ENCODE measurements around the gene TM9SF3. TPM values are rescaled to one million over a fixed set of nuclear protein-coding genes. Genes with fewer than 3 reads are reported as not detected.

Gene TM9SF3
- total RNA-seq, 4 donors from 2014 or later, result 54.4 to 67.9 (median 59.5) TPM

DNA sequence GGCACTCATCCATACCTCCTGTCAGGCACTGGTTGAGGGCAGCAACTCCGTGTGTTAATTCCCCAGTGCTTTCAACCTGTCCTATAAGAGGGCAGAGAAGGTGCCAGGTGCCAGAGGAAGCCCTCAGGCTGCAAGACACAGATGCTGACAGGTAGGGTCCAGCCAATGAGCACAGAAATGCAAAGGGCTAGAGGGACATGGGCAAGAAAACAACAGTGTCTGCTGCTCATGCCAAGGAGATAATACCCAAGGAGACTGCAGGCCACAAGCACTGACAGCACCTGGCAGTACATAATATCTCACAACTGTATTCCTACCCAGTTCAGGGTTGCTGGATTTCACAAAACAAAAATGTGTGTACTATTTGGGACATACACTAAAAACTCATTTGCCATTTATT, 38.4 kb upstream of the TM9SF3 start:
- intact Hi-C loops (cut with DNase I; ENCODE audit: low total_unique reads), result no loop called here
- TF ChIP-seq CTCF (IDR thresholded peaks at IDR 0.05), result no peak
- no peak for TF ChIP-seq POLR2A (IDR thresholded peaks at IDR 0.05)
- DNase-seq (ENCODE audit: low spot score in 2 of 2), result no peak
- no peak overlapping the region for H3K4me3 ChIP-seq (ENCODE audit: low read depth, poor library complexity, severe bottlenecking)
- WGBS, 2 donors, result 43 to 44% methylated on average over 1 of the region's 1 CpG

DNA sequence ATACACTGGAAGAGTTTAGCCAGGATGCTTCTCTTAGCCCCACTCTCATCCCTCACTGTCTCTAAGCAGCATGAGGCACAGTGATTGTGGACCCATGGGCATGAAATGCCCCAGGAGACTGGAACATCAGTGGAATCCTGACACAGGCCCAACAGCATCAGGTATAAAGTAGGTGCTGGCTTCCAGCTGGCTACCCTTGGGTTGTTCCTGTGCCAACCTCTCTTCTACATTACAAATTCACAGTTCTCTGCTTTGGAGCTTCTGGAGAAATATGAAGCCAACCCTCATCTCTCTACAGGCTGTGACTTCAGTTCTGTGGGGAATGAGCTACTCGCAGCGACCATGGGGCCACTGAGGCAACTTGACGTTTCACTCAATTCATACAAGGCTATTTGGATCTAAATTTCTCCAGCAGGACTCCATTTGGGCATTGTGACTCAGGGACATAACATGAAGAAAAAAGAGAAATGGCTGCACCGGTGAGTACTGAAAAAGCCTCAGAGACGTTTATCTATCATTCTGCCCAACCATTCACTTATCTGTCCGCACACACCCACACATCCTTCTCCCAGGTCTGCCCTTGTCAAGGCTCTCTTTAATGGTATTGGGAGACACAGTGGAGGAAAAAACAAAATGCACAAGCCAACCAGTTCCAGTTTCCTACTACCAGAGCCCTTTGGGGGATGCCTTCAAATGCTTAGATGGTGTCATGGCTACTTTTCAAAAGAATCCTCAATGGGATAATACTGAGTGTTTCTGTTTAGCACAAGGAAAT, 35.4 kb upstream of the TM9SF3 start:
- DNase-seq (ENCODE audit: low spot score in 2 of 2), result no peak
- no peak overlapping the region for H3K4me3 ChIP-seq (ENCODE audit: low read depth, poor library complexity, severe bottlenecking)
- 88 to 95% methylated on average over 6 of the region's 6 CpGs for WGBS, 2 donors
- TF ChIP-seq CTCF (IDR thresholded peaks at IDR 0.05), result no peak
- TF ChIP-seq POLR2A (IDR thresholded peaks at IDR 0.05), result no peak
- intact Hi-C loops (cut with DNase I; ENCODE audit: low total_unique reads), result no loop called here

GRCh38 chr10:96619796-96620773, 33.3 kb upstream of the TM9SF3 start:
- intact Hi-C loops (cut with DNase I; ENCODE audit: low total_unique reads), result no loop called here
- no peak for DNase-seq (ENCODE audit: low spot score in 2 of 2)

DNA sequence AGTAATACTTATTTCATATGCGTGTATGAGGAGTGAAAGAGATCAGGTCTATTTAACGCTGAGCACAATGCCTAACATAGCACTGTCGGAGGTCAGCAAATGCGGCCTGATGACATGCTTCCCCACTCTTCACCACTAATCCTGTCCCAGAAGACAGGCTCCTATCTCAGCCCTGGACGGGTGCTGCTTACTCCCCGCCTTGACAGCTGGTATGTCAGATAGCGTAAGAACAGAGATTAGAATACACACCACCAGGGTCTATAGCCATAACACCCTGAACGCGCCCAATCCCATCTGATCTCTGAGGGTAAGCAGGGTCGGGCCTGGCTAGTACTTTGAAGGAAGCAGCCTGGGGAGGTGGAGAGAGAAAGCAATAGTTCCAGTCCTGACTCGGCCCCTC, 32.3 kb upstream of the TM9SF3 start:
- 88 to 92% methylated on average over 11 of the region's 11 CpGs for WGBS, 2 donors

More at GRCh38 chr10:96619796-96620773, 33.3 kb upstream of the TM9SF3 start:
- 68 to 69% methylated on average over 17 of the region's 17 CpGs for WGBS, 2 donors
- no peak overlapping the region for H3K4me3 ChIP-seq (ENCODE audit: low read depth, poor library complexity, severe bottlenecking)
- TF ChIP-seq POLR2A (IDR thresholded peaks at IDR 0.05) (no peak), CTCF (IDR thresholded peaks at IDR 0.05) (no peak)

DNA sequence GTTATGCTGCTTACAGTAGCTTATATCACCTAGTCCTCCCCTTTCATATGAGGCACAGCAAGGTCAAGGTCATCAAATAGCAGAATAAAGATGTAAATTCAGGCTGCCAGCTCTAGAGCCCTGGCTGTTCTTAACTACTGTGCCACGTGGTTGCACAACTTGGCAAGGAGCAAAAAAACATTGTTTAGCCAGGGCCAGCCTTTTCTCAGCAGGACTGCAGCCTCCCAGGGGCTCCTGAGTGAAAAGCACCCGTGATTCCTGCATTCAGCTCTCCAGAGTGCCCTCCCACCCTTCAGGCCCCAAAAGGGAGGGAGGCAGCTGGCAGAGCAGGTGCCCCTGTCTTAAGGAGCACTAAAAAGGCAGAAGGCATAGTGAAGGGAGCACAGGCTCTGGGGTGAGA, 31.8 kb upstream of the TM9SF3 start:
- H3K4me3 ChIP-seq (ENCODE audit: low read depth, poor library complexity, severe bottlenecking), result no peak overlapping the region
- TF ChIP-seq POLR2A (IDR thresholded peaks at IDR 0.05) (no peak), CTCF (IDR thresholded peaks at IDR 0.05) (no peak)
- intact Hi-C loops (cut with DNase I; ENCODE audit: low total_unique reads), result no loop called here
- DNase-seq (ENCODE audit: low spot score in 2 of 2), result no peak
- WGBS, 2 donors, result 16 to 26% methylated on average over 2 of the region's 2 CpGs

More for the DNA sequence above, 32.3 kb upstream of the TM9SF3 start:
- no peak for TF ChIP-seq POLR2A (IDR thresholded peaks at IDR 0.05)
- TF ChIP-seq CTCF (IDR thresholded peaks at IDR 0.05), result no peak
- DNase-seq (ENCODE audit: low spot score in 2 of 2), result no peak
- intact Hi-C loops (cut with DNase I; ENCODE audit: low total_unique reads), result no loop called here
- H3K4me3 ChIP-seq (ENCODE audit: low read depth, poor library complexity, severe bottlenecking), result no peak overlapping the region
